IPS DF 4.7 (cell line): ENCODE data around the gene PRKG1.
"Not testable (repeated sequence)": the region's sequence is repeated elsewhere in the genome, so short reads cannot be mapped to it uniquely, and the experiment has no call there.

Source experiments
- DNase-seq: peaks from one replicate; pipeline ENCODE4 v3.0.0-alpha.2; 2013; ENCODE audit warnings: low spot score; ENCODE audit errors: extremely low read depth

PRKG1 gene

GRCh38 chr10:51745397-51745796 lies 671.1 kb downstream of the PRKG1 start:
- DNase-seq, result no peak

DNA sequence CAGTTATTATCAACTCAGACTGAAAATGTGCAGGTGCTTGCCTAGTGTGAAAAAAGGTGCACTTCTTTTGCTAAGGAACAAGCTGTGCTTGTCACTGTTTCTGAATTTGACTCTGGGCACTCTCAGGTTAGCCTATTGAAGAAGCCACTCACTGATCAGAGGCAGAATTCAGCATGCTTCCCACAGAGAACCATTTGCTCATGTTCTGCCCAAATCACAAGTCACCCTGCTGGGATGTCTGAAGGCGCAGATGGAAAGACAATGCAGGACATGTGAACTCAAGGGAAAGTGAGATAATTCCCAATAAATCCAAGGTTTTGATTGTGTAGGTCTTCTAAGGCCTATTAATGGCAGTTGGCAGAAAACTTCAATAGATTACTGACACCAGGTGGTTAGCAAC lies 672.9 kb downstream of the PRKG1 start:
- no peak for DNase-seq

DNA sequence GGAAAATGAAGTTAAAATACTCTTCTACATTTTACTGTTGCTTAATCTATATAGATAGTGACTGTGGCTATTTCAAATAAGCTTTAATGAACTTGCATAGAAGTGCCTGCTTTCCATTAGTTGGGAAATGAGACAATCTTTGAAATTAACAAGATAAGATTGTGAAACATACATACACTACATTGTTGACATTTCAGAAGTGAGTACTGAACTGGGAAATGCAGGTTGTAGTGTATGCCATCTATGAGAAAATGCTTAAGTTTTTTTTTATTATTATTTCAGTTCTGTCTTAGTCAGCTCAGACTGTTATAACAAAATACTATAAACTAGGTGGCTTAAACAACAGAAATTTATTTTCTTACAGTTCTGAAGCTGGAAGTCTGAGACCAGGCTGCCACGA lies 674.7 kb downstream of the PRKG1 start:
- DNase-seq, result no peak

- DNase-seq, result no peak
These were observed 684.1 kb downstream of the PRKG1 start for GRCh38 chr10:51758366-51758765.

DNA sequence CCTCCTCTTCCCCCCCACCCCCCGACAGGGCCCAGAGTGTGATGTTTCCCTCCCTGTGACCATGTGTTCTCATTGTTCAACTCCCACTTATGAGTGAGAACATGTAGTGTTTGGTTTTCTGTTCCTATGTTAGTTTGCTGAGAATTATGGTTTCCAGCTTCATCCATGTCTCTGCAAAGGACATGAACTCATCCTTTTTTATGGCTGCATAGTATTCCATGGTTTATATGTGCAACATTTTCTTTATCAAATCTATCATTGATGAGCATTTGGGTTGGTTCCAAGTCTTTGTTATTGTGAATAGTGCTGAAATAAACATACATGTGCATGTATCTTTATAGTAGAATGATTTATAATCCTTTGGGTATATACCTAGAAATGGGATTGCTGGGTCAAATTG lies 684.6 kb downstream of the PRKG1 start:
- not testable (repeated sequence) for DNase-seq

- no peak for DNase-seq
These were observed 685.7 kb downstream of the PRKG1 start for GRCh38 chr10:51759896-51760534.

- DNase-seq, result no peak
These were observed 686.8 kb downstream of the PRKG1 start for GRCh38 chr10:51760864-51761640.

DNA sequence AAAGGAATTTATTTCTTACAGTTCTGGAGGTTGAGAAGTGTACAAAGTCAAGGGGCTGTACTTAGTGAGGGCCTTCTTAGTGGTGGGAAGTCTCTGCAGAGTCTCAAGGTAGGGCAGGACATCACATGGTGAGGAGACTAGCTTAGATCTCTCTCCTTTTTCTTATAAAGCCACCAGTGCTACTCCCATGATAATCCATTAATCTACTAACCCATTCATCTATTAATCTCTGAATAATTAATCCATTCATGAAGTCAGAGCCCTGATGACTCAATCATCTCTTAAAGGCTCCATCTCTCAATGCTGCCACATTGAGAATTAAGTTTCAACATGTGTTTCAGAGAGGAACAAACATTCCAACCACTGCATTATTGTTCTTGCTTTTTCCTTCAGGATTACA lies 689.5 kb downstream of the PRKG1 start:
- DNase-seq, result no peak

GRCh38 chr10:51765284-51765971 lies 691.1 kb downstream of the PRKG1 start:
- DNase-seq, result no peak

GRCh38 chr10:51766423-51767102 lies 692.3 kb downstream of the PRKG1 start:
- DNase-seq, result no peak

DNA sequence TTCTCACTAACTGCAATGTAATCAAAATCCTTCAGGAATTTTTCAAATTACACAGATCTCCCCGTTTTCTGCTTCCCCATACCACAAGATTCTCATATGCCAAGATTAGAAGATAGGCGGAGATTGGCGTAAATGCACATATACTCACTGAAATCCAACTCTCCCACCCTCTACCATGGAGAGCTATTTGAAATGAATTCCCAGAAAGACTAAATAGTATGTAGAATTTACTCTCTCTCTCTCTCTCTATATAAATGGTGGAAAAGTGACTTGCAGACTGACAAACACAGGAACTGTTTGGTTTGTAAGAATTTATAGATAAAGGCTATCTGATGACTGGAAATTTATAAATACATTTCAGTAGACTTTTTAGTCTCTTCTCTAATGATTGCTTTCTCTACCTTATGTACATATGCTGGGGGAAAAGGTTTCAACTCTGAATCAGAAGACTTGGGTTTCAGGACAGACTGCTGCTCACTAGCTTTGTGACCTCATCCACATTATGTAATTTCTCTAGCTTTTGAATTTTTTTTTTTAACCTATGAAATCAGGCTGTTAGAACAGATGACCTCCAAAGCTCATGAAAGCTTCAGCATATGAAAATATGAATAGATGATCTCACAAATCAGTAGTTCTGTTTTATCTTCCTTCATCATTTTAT lies 692.9 kb downstream of the PRKG1 start:
- DNase-seq, result no peak

DNA sequence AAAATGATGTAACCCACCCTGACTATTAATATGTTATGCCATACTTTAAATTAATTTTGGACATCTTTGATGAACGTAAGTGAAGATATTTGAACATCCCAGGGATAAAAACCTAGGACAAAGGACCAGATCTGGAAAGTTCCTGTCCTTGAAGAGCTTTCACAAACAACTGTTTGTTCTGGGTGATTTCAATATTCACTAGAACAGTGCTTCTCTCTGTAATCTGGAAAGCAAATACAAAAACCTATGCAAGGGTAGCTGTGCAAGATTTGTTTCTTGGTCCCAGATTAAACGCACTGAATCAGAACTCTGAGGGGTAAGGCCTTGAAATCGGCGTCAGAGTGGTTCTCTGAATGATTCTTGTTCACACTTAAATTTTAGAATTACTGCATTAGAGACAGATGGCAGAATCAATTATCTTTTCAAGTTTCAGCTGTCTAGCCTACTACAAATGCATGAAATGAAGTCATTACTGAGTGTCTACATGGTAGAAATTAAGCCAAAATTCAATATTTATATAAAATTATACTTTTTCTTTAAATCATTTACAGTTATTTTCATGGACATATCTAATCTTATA lies 694.7 kb downstream of the PRKG1 start:
- no peak for DNase-seq

DNA sequence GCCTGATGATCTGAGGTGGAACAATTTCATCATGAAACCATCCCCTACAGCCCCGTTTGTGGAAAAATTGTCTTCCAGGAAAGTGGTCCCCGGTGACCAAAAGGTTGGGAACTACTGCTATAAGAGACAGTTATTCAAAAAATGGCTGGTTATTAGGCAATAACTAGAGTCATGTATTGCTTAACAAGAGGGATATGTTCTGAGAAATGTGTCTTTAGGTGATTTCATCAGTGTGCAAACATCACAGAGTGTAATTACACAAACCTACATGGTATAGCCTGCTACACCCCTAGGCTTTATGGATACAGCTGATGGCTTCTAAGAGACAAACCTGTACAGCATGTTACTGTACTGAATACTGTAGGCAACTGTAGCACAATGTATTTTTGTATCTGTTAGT lies 696.4 kb downstream of the PRKG1 start:
- DNase-seq, result no peak

DNA sequence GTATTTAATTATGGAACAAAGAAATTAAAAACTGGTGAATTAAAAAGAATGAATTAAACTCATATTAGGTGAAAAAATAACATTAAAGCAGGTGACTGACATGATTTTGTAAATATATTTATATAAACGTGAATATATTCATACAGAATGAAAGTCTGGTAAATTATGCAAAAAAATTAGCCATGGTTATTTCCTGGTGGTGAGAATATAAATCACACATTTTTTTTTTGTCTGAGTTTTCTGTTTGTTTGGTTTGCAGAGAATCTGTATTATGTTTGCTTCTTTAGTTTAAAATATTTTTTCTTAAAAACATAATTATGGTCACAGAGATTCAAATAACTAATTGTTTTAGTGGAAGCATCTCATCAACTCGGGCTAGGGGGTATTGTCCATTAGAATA lies 698.1 kb downstream of the PRKG1 start:
- DNase-seq, result no peak

GRCh38 chr10:51773681-51774080 lies 699.4 kb downstream of the PRKG1 start:
- DNase-seq, result no peak

DNA sequence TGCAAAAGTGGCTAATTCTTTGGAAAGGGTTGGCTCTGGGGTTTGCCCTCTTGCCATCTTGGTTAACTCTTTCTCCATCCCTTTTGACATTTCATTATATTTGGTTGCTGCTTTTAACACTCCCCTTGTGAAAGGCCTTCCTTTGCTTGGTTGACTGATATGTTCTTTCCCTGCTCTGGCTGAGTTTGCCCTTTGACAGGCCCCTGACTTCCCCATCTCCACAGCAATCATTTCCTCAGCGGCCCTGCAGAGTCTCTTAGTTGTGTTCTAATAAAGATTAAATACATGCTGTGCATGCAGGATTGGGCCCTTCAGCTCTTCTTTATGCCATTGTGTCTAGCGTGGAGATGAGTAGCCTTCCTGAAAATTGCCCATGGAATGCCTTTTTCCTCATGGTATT lies 709.7 kb downstream of the PRKG1 start:
- no peak for DNase-seq

DNA sequence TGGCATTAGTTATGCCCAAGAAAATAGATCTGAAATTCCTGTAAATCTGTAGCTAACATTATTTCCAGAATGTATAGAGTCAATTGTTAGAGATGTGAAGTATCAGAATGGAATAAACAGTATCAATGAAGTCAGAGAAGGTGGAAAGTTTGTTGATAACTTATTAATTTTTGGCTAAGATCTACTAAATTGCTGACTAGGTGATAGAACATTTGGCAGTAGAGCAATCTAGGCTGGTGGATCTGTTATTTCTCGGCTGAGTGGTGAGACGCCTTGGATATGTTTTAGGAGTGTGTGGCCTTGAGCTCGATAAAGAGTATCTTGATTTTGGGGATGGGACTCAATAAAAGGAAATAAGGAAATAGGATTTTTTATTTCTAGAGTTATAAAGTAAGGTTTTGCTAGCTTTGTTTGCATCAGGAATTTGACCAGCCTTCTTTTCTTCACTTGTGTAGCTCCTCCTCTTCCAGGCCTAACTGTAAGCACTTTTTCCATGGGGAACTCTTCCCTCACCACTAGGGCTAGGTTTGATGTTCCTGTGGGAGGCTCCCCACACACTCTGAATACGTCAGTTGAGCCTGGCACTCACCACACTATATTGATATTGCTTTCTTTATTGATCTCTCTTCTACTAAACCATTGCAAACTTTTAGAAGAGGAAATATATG lies 711.9 kb downstream of the PRKG1 start:
- no peak for DNase-seq

DNA sequence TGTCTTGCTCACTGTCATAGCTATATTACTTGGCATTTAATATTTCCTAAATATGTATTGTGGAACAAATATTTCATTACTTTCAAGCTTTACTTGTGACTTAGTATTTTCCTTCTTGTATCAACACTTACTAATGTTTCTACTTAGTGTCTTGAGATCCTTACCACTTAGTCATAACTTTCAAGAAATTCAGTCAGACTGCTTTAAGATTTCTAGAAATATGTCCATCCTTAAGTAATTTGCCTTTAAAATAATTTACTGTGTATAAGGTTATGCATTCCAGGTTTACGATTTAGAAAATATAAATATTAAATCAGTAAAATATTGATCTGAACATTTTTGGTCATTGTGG lies 712.4 kb downstream of the PRKG1 start:
- DNase-seq, result no peak

DNA sequence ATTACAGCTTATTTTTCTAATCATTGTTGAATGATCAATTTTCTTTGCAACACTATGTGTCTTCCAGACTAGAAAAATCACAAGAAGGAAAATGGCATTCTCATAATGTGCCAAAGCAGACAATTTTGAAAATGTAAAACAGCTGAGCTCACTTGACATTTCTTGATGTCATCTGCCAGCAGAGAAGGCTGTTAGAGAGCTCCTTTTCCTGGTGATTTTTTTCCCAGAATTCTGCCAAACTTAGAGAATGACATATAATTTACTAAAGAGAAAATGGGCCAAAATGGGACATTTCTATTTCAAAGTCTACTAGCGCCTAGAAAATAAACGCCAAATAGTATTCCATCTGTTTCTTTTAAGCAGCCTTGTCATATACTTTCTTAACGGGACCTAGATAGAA lies 714.0 kb downstream of the PRKG1 start:
- no peak for DNase-seq

GRCh38 chr10:51789118-51789517 lies 714.8 kb downstream of the PRKG1 start:
- no peak for DNase-seq

DNA sequence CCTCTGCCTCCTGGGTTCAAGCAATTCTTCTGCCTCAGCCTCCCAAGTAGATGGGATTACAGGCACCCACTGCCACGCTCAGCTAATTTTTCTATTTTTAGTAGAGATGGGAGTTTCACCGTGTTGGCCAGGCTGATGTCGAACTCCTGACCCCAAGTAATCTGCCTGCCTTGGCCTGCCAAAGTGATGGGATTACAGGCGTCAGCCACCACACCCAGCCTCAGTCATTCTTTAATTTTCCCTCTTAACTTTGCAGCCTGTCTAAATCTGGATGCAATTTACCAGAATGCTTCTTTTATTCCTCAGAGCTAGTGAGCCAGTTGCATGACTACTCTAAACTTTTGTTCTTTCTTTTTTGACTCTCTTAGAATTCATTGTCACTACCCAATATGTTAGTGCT lies 715.6 kb downstream of the PRKG1 start:
- no peak for DNase-seq
